H9 (cell line): ENCODE measurements around the gene FADS2. TPM values are rescaled to one million over a fixed set of nuclear protein-coding genes. Genes with fewer than 3 reads are reported as not detected.

Source experiments
- DNase-seq: peaks from one replicate; pipeline ENCODE4 v3.0.0-alpha.2; 2017
- H2AFZ ChIP-seq: one replicate; pipeline ENCODE4 v1.6.1; 2013; ENCODE audit warnings: mild to moderate bottlenecking, low read length, control low read depth, moderate library complexity
- H2AK5ac ChIP-seq: 2 replicates; pipeline ENCODE4 v1.6.1; 2013; ENCODE audit warnings: low read length, control low read depth, mixed read lengths; ENCODE audit not compliant: insufficient read length
- H2BK120ac ChIP-seq: one replicate; pipeline ENCODE4 v1.6.1; 2013; ENCODE audit warnings: low read depth, mild to moderate bottlenecking, low read length, control low read depth, inconsistent platforms; ENCODE audit not compliant: poor library complexity, severe bottlenecking
- H2BK12ac ChIP-seq: 2 replicates; pipeline ENCODE4 v1.6.1; 2013; ENCODE audit warnings: low read length, control low read depth, mixed read lengths, low read depth; ENCODE audit not compliant: insufficient read length
- H2BK15ac ChIP-seq: 2 replicates; pipeline ENCODE4 v1.6.1; 2013; ENCODE audit warnings: low read depth, low read length, control low read depth
- H2BK20ac ChIP-seq: one replicate; pipeline ENCODE4 v1.6.1; 2013; ENCODE audit warnings: low read depth, mild to moderate bottlenecking, low read length, control low read depth, inconsistent platforms; ENCODE audit not compliant: poor library complexity, severe bottlenecking
- H2BK5ac ChIP-seq: 2 replicates; pipeline ENCODE4 v1.6.1; 2013; ENCODE audit warnings: low read length, control low read depth, mixed read lengths; ENCODE audit not compliant: insufficient read length
- H3K14ac ChIP-seq: 2 replicates; pipeline ENCODE4 v1.6.1; 2013; ENCODE audit warnings: low read length, control low read depth; ENCODE audit not compliant: insufficient read depth
- H3K18ac ChIP-seq: 2 replicates; pipeline ENCODE4 v1.6.1; 2013; ENCODE audit warnings: low read depth, mild to moderate bottlenecking, mixed read lengths, low read length, control low read depth; ENCODE audit not compliant: insufficient read length
- H3K23ac ChIP-seq: 2 replicates; pipeline ENCODE4 v1.6.1; 2013; ENCODE audit warnings: low read length, control low read depth, mixed read lengths, low read depth; ENCODE audit not compliant: insufficient read length
- H3K23me2 ChIP-seq: 2 replicates; pipeline ENCODE4 v1.6.1; 2013; ENCODE audit warnings: low read depth, mild to moderate bottlenecking, mixed read lengths, low read length, control low read depth; ENCODE audit not compliant: insufficient read length, poor library complexity, severe bottlenecking
- H3K27ac ChIP-seq: 2 replicates; pipeline ENCODE4 v1.5.1; 2013; ENCODE audit warnings: low read length, control low read depth, mixed read lengths, low read depth; ENCODE audit not compliant: insufficient read length
- H3K27me3 ChIP-seq: 2 replicates; pipeline ENCODE4 v1.6.1; 2013; ENCODE audit warnings: low read length, control low read depth, inconsistent platforms; ENCODE audit not compliant: insufficient read depth
- H3K4ac ChIP-seq: 2 replicates; pipeline ENCODE4 v1.6.1; 2013; ENCODE audit warnings: low read depth, mild to moderate bottlenecking, control low read depth, inconsistent platforms, low read length, moderate library complexity
- H3K4me1 ChIP-seq: 2 replicates; pipeline ENCODE4 v1.6.1; 2013; ENCODE audit warnings: low read length, control low read depth, inconsistent platforms; ENCODE audit not compliant: insufficient read depth
- H3K4me2 ChIP-seq: 2 replicates; pipeline ENCODE4 v1.6.1; 2013; ENCODE audit warnings: low read length, control low read depth, mixed read lengths; ENCODE audit not compliant: insufficient read length, insufficient read depth
- H3K56ac ChIP-seq: 2 replicates; pipeline ENCODE4 v1.6.1; 2013; ENCODE audit warnings: low read depth, mild to moderate bottlenecking, mixed read lengths, low read length, control low read depth; ENCODE audit not compliant: insufficient read length
- H3K79me1 ChIP-seq: 2 replicates; pipeline ENCODE4 v1.6.1; 2013; ENCODE audit warnings: low read depth, mild to moderate bottlenecking, moderate library complexity, low read length, control low read depth, inconsistent platforms; ENCODE audit not compliant: insufficient read depth, poor library complexity, severe bottlenecking
- H3K79me2 ChIP-seq: 2 replicates; pipeline ENCODE4 v1.6.1; 2013; ENCODE audit warnings: low read length, control low read depth, inconsistent platforms; ENCODE audit not compliant: insufficient read depth
- H3K9ac ChIP-seq: 2 replicates; pipeline ENCODE4 v1.6.1; 2013; ENCODE audit warnings: low read length, control low read depth, mixed read lengths; ENCODE audit not compliant: insufficient read length; ENCODE audit errors: extremely low read depth
- H3K9me3 ChIP-seq: one replicate; pipeline ENCODE4 v1.6.1; 2013; ENCODE audit warnings: low read depth, low read length, inconsistent platforms; ENCODE audit not compliant: control insufficient read depth
- H3T11ph ChIP-seq: one replicate; pipeline ENCODE4 v1.6.1; 2013; ENCODE audit warnings: mild to moderate bottlenecking, low read length, control low read depth, inconsistent platforms
- H4K20me1 ChIP-seq: one replicate; pipeline ENCODE4 v1.6.1; 2013; ENCODE audit not compliant: control insufficient read depth, insufficient read length, insufficient read depth
- H4K5ac ChIP-seq: 2 replicates; pipeline ENCODE4 v1.6.1; 2013; ENCODE audit warnings: low read depth, mild to moderate bottlenecking, mixed read lengths, low read length, control low read depth; ENCODE audit not compliant: insufficient read length
- H4K8ac ChIP-seq: replicated peaks from 2 replicates; pipeline ENCODE4 v1.6.1; 2013; ENCODE audit warnings: low read length, control low read depth, mixed read lengths, low read depth; ENCODE audit not compliant: insufficient read length
- H4K91ac ChIP-seq: 2 replicates; pipeline ENCODE4 v1.6.1; 2013; ENCODE audit warnings: low read depth, mild to moderate bottlenecking, moderate library complexity, mixed read lengths, low read length, control low read depth; ENCODE audit not compliant: insufficient read length
- H3K27ac Mint-ChIP-seq, 3 experiments: 2 replicates in 2 of 3; 3 replicates in 1 of 3; pipeline ENCODE4 v1.8.0; 2020 to 2021; ENCODE audit warnings: mixed read lengths in 3 of 3, mild to moderate bottlenecking in 1 of 3, moderate library complexity in 1 of 3
- H3K27me3 Mint-ChIP-seq: 2 replicates; pipeline ENCODE4 v1.8.0; 2021; ENCODE audit warnings: low read depth, mild to moderate bottlenecking, moderate library complexity, mixed read lengths
- H3K36me3 Mint-ChIP-seq, 3 experiments: 2 replicates in 2 of 3; 3 replicates in 1 of 3; pipeline ENCODE4 v1.8.0; 2020 to 2021; ENCODE audit warnings: low read depth in 3 of 3, mixed read lengths in 3 of 3; ENCODE audit not compliant: insufficient read depth in 1 of 3
- H3K4me1 Mint-ChIP-seq, 2 experiments: 2 replicates each; pipeline ENCODE4 v1.8.0; 2020; ENCODE audit warnings: mixed read lengths in 2 of 2
- H3K4me3 Mint-ChIP-seq, 2 experiments: 2 replicates in 1 of 2; 3 replicates in 1 of 2; pipeline ENCODE4 v1.8.0; 2020 to 2021; ENCODE audit warnings: mild to moderate bottlenecking in 2 of 2, mixed read lengths in 2 of 2, moderate library complexity in 1 of 2
- H3K9me3 Mint-ChIP-seq, 2 experiments: 2 replicates in 1 of 2; 3 replicates in 1 of 2; pipeline ENCODE4 v1.8.0; 2020; ENCODE audit warnings: mild to moderate bottlenecking in 2 of 2, mixed read lengths in 2 of 2, moderate library complexity in 1 of 2
- CTCF ChIP-seq: fragments of 200-600 bp; sonication (generic); conservative IDR thresholded peaks from 3 replicates; pipeline ENCODE4 v1.8.0; 2021; ENCODE audit warnings: antibody characterized with exemption, mild to moderate bottlenecking
- WGBS: extraction: QIAGEN DNeasy Blood & Tissue Kit; methylation state at CpG from one replicate; pipeline ENCODE4 v1.1.7; 2013; ENCODE audit warnings: missing lambda C conversion rate, low lambda C conversion rate, mixed read lengths; ENCODE audit not compliant: insufficient read length; ENCODE audit errors: extremely low coverage; 5-methylcytosine and 5-hydroxymethylcytosine counted together
- total RNA-seq: library from RNA; stranded (reverse); gene quantifications from 2 replicates; pipeline ENCODE4 v1.2.1, GENCODE V29; 2021

The FADS2 gene
- total RNA-seq, 1 experiment from 2014 or later, result 322 TPM

DNA sequence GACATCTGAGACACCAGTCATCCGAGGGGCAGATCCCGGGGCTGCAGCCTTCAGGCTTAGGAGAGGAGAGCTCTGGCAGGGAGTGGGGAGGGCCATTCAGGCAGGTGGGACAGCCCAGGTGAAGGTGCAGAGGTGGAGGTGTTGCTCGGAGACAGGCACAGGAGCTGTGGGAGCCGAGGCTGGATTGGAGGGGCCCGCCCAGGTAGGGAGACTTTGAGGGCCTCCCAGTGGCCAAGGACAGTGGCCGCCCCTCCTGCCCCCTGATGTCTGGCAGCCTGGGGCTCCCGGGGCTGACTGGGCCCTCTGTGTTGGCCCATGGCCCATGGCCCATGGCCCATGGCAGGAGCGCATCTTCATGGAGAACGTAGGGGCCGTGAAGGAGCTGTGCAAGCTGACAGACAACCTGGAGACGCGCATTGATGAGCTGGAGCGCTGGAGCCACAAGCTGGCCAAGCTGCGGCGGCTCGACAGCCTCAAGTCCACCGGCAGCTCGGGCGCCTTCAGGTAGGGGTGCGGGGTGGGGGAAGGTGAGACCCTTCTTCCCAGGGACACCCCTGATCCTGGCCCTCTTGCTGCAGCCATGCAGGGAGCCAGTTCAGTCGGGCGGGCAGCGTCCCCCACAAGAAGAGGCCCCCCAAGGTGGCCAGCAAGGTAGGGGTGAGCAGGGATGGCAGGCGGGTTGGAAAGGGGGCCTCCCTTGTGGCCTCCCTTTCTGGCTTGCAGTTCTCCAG is 49.0 kb upstream of the FADS2 start:
- Histone ChIP-seq H3K9ac (no peak overlapping the region), H2BK15ac (no peak overlapping the region), H3K79me1 (no peaks in the 10 kb centered on the region), H2BK12ac (no peak overlapping the region), H2BK120ac (no peak overlapping the region), H4K20me1 (no peaks in the 10 kb centered on the region), H3K4me1 (no peaks in the 10 kb centered on the region), H3K27ac (no peak overlapping the region), H2BK5ac (no peak overlapping the region), H3K79me2 (no peaks in the 10 kb centered on the region), H3K9me3 (no peaks in the 10 kb centered on the region), H2BK20ac (no peak overlapping the region), H3K4me2 (no peak overlapping the region), H3K14ac (no peak overlapping the region; the same call in 1 of the 2 replicates), H4K5ac (no peak overlapping the region), H3T11ph (no peak overlapping the region), H3K4ac (no peak overlapping the region), H3K27me3 (no peaks in the 10 kb centered on the region), H2AK5ac (no peak overlapping the region), H3K56ac (no peak overlapping the region), H4K91ac (no peak overlapping the region), H3K23ac (no peak overlapping the region), H3K18ac (no peak overlapping the region), H2AFZ (no peak overlapping the region), H4K8ac (no peak overlapping the region), H3K23me2 (no peaks in the 10 kb centered on the region)
- Mint-ChIP-seq H3K9me3 (peaks cover 0 to 5% of the 10 kb centered on the region in 2 experiments; a peak in 2 of 5 replicates), H3K4me3 (no peak overlapping the region), H3K36me3 (peaks cover 6 to 26% (median 18%) of the 10 kb centered on the region in 3 experiments), H3K4me1 (peaks cover 20 to 22% of the 10 kb centered on the region in 2 experiments), H3K27ac (peak overlapping the region in 2 of 3 experiments; percentile 22 to 76; a peak in 4 of 7 replicates), H3K27me3 (peaks cover 2% of the 10 kb centered on the region; the same call in 1 of the 2 replicates)
- WGBS, result no CpG with 5 or more reads among the region's 24 CpGs
- no peak for TF ChIP-seq CTCF
- DNase-seq, result peak; percentile 28
